C4-2B (cell line): Measurements from ENCODE around the gene THADA.

Experiments used
- ZFX ChIP-seq: fragments of 450-650 bp; IDR thresholded peaks from 2 replicates; pipeline ENCODE4 v1.6.1; 2017
- TF ChIP-seq, protein P1 (sequence below): fragments of 450-650 bp; conservative IDR thresholded peaks from 2 replicates; pipeline ENCODE4 v1.5.1; 2017; ENCODE audit warnings: mild to moderate bottlenecking

DNA sequence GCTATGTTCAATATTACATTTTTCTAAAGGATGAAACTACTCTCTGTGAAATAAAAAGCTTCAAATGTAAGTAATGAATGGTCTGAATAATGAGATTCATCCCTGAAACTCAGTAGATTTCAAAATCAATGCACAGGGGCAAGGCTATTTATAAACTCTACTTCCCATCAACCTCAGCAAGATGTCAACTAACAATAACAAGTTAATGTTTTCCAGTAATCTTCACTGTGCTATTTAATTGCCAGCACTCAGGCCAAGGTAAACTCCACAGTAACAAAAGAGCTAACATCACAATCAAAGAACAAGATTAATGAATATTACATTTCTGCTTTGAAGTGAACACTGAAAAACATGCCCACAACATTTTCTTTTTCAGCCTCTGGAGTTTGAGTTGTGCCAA, 225.1 kb downstream of the THADA start:
- TF ChIP-seq, protein P1, sequence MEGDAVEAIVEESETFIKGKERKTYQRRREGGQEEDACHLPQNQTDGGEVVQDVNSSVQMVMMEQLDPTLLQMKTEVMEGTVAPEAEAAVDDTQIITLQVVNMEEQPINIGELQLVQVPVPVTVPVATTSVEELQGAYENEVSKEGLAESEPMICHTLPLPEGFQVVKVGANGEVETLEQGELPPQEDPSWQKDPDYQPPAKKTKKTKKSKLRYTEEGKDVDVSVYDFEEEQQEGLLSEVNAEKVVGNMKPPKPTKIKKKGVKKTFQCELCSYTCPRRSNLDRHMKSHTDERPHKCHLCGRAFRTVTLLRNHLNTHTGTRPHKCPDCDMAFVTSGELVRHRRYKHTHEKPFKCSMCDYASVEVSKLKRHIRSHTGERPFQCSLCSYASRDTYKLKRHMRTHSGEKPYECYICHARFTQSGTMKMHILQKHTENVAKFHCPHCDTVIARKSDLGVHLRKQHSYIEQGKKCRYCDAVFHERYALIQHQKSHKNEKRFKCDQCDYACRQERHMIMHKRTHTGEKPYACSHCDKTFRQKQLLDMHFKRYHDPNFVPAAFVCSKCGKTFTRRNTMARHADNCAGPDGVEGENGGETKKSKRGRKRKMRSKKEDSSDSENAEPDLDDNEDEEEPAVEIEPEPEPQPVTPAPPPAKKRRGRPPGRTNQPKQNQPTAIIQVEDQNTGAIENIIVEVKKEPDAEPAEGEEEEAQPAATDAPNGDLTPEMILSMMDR = no peak
- no peak for TF ChIP-seq ZFX
